ENCODE measurements around the gene OR4C6.

DNA sequence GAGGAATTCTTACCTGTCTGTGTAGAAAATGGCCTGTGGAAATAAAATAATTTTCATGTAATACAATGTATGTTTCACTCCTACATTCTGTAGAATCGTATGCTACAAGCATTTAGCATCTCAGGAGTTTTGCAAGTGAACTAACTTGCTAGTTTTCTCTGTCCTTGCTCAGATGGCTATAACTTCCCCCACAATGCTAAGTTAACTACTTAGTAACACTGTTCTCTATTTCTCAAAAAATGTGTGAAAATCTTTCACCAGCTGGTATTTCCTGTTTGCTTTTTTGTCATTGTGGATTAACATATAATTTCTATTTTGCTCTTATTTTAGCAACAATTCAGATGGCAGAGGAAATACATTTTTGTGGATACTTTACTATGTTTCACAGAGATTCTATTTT is 9.4 kb upstream of the OR4C6 start:
- TF ChIP-seq, protein P1, sequence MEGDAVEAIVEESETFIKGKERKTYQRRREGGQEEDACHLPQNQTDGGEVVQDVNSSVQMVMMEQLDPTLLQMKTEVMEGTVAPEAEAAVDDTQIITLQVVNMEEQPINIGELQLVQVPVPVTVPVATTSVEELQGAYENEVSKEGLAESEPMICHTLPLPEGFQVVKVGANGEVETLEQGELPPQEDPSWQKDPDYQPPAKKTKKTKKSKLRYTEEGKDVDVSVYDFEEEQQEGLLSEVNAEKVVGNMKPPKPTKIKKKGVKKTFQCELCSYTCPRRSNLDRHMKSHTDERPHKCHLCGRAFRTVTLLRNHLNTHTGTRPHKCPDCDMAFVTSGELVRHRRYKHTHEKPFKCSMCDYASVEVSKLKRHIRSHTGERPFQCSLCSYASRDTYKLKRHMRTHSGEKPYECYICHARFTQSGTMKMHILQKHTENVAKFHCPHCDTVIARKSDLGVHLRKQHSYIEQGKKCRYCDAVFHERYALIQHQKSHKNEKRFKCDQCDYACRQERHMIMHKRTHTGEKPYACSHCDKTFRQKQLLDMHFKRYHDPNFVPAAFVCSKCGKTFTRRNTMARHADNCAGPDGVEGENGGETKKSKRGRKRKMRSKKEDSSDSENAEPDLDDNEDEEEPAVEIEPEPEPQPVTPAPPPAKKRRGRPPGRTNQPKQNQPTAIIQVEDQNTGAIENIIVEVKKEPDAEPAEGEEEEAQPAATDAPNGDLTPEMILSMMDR (IDR thresholded peaks at IDR 0.05), result no peak
- no peak for TF ChIP-seq POLR2A (IDR thresholded peaks at IDR 0.05)
